ENCODE data around the gene TAF9.

DNA sequence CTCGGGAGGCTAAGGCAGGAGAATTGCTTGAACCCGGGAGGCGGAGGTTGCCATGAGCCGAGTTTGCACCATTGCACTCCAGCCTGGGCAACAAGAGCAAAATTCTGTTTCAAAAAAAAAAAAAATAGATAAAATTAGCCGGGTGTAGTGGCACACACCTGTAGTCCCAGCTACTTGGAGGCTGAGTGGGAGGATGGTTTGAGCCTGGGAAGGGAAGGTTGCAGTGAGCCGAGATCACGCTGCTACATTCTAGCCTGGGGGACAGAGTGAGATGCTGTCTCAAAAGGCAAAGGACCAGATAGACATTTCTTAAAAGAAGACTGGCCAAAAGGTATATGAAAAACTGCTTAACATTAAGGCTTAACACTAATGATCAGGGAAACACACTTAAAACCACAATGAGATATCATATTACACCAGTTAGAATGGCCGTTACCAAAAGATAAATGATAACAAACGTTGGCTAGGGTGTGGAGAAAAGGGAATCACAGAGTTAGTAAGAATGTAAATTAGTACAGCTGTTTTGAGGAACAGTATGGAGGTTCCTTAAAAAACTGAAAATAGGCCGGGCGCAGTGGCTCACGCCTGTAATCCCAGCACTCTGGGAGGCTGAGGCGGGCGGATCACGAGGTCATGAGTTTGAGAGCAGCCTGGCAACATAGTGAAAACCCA is 35.5 kb upstream of the TAF9 start:
- TF ChIP-seq, protein P1, sequence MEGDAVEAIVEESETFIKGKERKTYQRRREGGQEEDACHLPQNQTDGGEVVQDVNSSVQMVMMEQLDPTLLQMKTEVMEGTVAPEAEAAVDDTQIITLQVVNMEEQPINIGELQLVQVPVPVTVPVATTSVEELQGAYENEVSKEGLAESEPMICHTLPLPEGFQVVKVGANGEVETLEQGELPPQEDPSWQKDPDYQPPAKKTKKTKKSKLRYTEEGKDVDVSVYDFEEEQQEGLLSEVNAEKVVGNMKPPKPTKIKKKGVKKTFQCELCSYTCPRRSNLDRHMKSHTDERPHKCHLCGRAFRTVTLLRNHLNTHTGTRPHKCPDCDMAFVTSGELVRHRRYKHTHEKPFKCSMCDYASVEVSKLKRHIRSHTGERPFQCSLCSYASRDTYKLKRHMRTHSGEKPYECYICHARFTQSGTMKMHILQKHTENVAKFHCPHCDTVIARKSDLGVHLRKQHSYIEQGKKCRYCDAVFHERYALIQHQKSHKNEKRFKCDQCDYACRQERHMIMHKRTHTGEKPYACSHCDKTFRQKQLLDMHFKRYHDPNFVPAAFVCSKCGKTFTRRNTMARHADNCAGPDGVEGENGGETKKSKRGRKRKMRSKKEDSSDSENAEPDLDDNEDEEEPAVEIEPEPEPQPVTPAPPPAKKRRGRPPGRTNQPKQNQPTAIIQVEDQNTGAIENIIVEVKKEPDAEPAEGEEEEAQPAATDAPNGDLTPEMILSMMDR (IDR thresholded peaks at IDR 0.05), result no peak
- TF ChIP-seq EZH2 (IDR thresholded peaks at IDR 0.05) (no peak), EZH2phosphoT487 (IDR thresholded peaks at IDR 0.05) (no peak)
